Loucy (cell line): Measurements from ENCODE around the gene ZNF287.

Source experiments
- H2AFZ ChIP-seq: fragments of 200-600 bp; sonication (generic); 2 replicates; pipeline ENCODE4 v1.6.0; 2016; ENCODE audit warnings: antibody characterized with exemption, mild to moderate bottlenecking, low read length, moderate library complexity
- H3F3A ChIP-seq: fragments of 200-600 bp; 2 replicates; pipeline ENCODE4 v1.6.0; 2016; ENCODE audit warnings: antibody characterized with exemption, low read depth, mild to moderate bottlenecking
- H3K27me3 ChIP-seq: fragments of 200-600 bp; sonication (generic); 2 replicates; pipeline ENCODE4 v1.6.1; 2014; ENCODE audit warnings: low read length, mild to moderate bottlenecking; ENCODE audit not compliant: insufficient read depth, poor library complexity, severe bottlenecking
- H3K36me3 ChIP-seq: fragments of 200-600 bp; sonication (generic); 2 replicates; pipeline ENCODE4 v1.6.1; 2016; ENCODE audit warnings: low read length; ENCODE audit not compliant: insufficient read depth
- H3K4me1 ChIP-seq: fragments of 200-600 bp; sonication (generic); 2 replicates; pipeline ENCODE4 v1.5.1; 2014; ENCODE audit warnings: low read length, mild to moderate bottlenecking; ENCODE audit not compliant: insufficient read depth, poor library complexity, severe bottlenecking
- H3K4me2 ChIP-seq: fragments of 200-600 bp; sonication (generic); 2 replicates; pipeline ENCODE4 v1.6.0; 2014; ENCODE audit warnings: antibody characterized with exemption, low read length, low read depth, mild to moderate bottlenecking; ENCODE audit not compliant: poor library complexity, severe bottlenecking
- H3K4me3 ChIP-seq: fragments of 200-600 bp; sonication (generic); 2 replicates; pipeline ENCODE4 v1.5.1; 2014; ENCODE audit warnings: low read length, mild to moderate bottlenecking, mixed read lengths; ENCODE audit not compliant: poor library complexity, severe bottlenecking
- H3K79me2 ChIP-seq: fragments of 200-600 bp; sonication (generic); 2 replicates; pipeline ENCODE4 v1.6.1; 2014; ENCODE audit warnings: low read length; ENCODE audit not compliant: insufficient read depth
- H3K9ac ChIP-seq: fragments of 200-600 bp; sonication (generic); 2 replicates; pipeline ENCODE4 v1.6.0; 2014; ENCODE audit warnings: mild to moderate bottlenecking, low read depth, low read length, moderate library complexity; ENCODE audit not compliant: poor library complexity, severe bottlenecking
- H3K9me2 ChIP-seq: fragments of 200-600 bp; sonication (generic); replicated peaks from 2 replicates; pipeline ENCODE4 v1.6.1; 2016; ENCODE audit warnings: low read depth, low read length, mixed read lengths
- H3K9me3 ChIP-seq: fragments of 200-600 bp; sonication (generic); 2 replicates; pipeline ENCODE4 v1.6.1; 2014; ENCODE audit warnings: mild to moderate bottlenecking, antibody characterized with exemption, low read length, low read depth; ENCODE audit not compliant: insufficient read depth
- H4K20me1 ChIP-seq: fragments of 200-600 bp; sonication (generic); 2 replicates; pipeline ENCODE4 v1.6.0; 2014; ENCODE audit warnings: antibody characterized with exemption, low read length, mild to moderate bottlenecking; ENCODE audit not compliant: insufficient read depth, poor library complexity, severe bottlenecking
- CTCF ChIP-seq: fragments of 200-600 bp; sonication (generic); conservative IDR thresholded peaks from 2 replicates; pipeline ENCODE4 v1.5.1; 2014; ENCODE audit warnings: mild to moderate bottlenecking, antibody characterized with exemption, low read length
- EZH2phosphoT487 ChIP-seq: fragments of 200-600 bp; IDR thresholded peaks from 2 replicates; pipeline ENCODE4 v1.6.1; 2018; ENCODE audit warnings: antibody characterized with exemption, mild to moderate bottlenecking, moderate library complexity, borderline replicate concordance

The ZNF287 gene

DNA sequence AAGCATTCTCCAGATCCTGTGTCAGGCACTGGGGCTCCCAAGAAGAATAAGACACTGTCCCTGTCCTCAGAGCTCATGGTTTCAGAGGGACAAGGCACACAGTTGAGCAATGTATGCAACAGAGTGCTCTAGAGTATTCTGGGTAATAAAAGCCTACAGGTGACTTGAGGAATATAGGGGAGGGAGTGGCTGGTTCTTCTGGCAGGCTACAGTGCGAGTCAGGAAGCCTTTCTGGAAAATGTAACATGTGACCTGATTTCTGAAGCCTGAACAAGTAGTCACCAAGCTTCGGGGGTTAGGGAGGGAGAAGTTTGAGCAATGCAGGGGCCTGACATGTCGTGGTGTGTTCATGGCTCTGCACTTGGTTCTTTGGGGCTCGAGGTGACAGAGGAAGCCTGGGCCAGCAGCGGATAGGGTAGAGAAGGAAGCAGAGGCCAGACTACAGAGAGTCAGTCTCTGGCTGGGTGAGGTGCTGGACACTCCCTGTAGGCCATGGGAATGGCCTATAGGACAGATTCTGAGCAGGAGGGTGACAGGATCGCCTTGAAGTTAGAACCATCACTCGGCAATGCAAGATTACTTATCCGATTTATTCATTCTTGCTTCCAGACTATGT is 61.0 kb downstream of the ZNF287 start:
- no peaks in the 10 kb centered on the region for H3K9me3 ChIP-seq
- no peak overlapping the region for H3K9ac ChIP-seq
- peaks cover 11% of the 10 kb centered on the region for H3K4me1 ChIP-seq
- TF ChIP-seq EZH2phosphoT487 (no peak), CTCF (no peak)
- H4K20me1 ChIP-seq = no peaks in the 10 kb centered on the region
- no peaks in the 10 kb centered on the region for H3F3A ChIP-seq
- H3K79me2 ChIP-seq = no peaks in the 10 kb centered on the region
- H3K27me3 ChIP-seq = no peaks in the 10 kb centered on the region
- H3K4me3 ChIP-seq = no peak overlapping the region
- no peak overlapping the region for H2AFZ ChIP-seq
- H3K9me2 ChIP-seq = no peaks in the 10 kb centered on the region
- H3K4me2 ChIP-seq = no peak overlapping the region
- H3K36me3 ChIP-seq = no peaks in the 10 kb centered on the region

DNA sequence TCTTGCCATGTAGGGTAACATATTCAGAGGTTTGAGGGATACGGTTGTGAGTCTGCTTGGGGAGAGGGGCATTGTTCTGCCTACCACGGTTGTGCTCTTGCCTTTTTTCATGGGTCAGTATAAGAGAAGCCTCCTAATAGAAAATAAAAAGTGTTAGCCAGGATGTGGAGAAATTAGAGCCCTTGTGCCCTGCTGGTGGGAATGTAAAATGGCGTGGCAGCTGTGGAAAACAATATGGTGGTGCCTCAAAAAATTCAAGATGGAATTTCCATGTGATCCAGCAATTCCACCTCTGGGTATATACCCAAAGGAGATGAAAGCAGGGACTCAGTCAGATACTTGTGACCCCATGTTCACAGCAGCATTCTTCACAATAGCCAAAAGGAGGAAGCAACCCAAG is 62.8 kb downstream of the ZNF287 start:
- H3F3A ChIP-seq = no peaks in the 10 kb centered on the region
- H3K4me2 ChIP-seq = no peak overlapping the region
- no peaks in the 10 kb centered on the region for H3K27me3 ChIP-seq
- H3K9ac ChIP-seq = no peak overlapping the region
- no peaks in the 10 kb centered on the region for H3K36me3 ChIP-seq
- no peak for TF ChIP-seq EZH2phosphoT487
- TF ChIP-seq CTCF = no peak
- no peaks in the 10 kb centered on the region for H3K9me2 ChIP-seq
- H3K9me3 ChIP-seq = no peaks in the 10 kb centered on the region
- H4K20me1 ChIP-seq = no peaks in the 10 kb centered on the region
- no peak overlapping the region for H3K4me3 ChIP-seq
- no peaks in the 10 kb centered on the region for H3K4me1 ChIP-seq
- no peaks in the 10 kb centered on the region for H3K79me2 ChIP-seq
- no peak overlapping the region for H2AFZ ChIP-seq

- Histone ChIP-seq H3K79me2 (no peaks in the 10 kb centered on the region), H3K9me2 (no peaks in the 10 kb centered on the region), H3K4me1 (no peaks in the 10 kb centered on the region), H4K20me1 (no peaks in the 10 kb centered on the region), H3K4me3 (no peak overlapping the region), H3K9ac (no peak overlapping the region), H2AFZ (no peak overlapping the region), H3K4me2 (no peak overlapping the region), H3K36me3 (no peaks in the 10 kb centered on the region), H3F3A (no peaks in the 10 kb centered on the region), H3K27me3 (no peaks in the 10 kb centered on the region), H3K9me3 (no peaks in the 10 kb centered on the region)
- TF ChIP-seq EZH2phosphoT487 = no peak
- TF ChIP-seq CTCF = no peak
Observed at GRCh38 chr17:16504984-16505383, 64.0 kb downstream of the ZNF287 start.
